WTC11 (cell line): Measurements from ENCODE around the gene ZNF514. TPM values are rescaled to one million over a fixed set of nuclear protein-coding genes. Genes with fewer than 3 reads are reported as not detected.

Experiments
- ATAC-seq: fragments of 200-7000 bp; cut with Tn5 transposase; 2 replicates; pipeline ENCODE4 v1.10.0; 2021; ENCODE audit warnings: mild to moderate bottlenecking, moderate library complexity
- CTCF ChIA-PET: fragments of 300-600 bp; sonication (Branson Sonifier 250); formaldehyde crosslinking; loops from one replicate; lab custom pipeline; 2021; ENCODE audit warnings: antibody characterized with exemption; lab: Charles Lee
- POLR2A ChIA-PET: fragments of 350-600 bp; sonication (Branson Sonifier 250); formaldehyde crosslinking; loops from one replicate; lab custom pipeline; 2021; ENCODE audit warnings: antibody characterized with exemption; lab: Charles Lee
- DNase-seq: peaks from one replicate; pipeline ENCODE4 v3.0.0; 2021; ENCODE audit warnings: low spot score
- H3K27ac Mint-ChIP-seq: 2 replicates; pipeline ENCODE4 v1.8.0; 2021; ENCODE audit warnings: mixed read lengths
- H3K27me3 Mint-ChIP-seq: 2 replicates; pipeline ENCODE4 v1.8.0; 2021; ENCODE audit warnings: low read depth, mild to moderate bottlenecking, moderate library complexity, mixed read lengths
- H3K36me3 Mint-ChIP-seq: 2 replicates; pipeline ENCODE4 v1.8.0; 2021; ENCODE audit warnings: mixed read lengths
- H3K4me1 Mint-ChIP-seq: 2 replicates; pipeline ENCODE4 v1.8.0; 2022; ENCODE audit warnings: mixed read lengths
- H3K4me3 Mint-ChIP-seq: 2 replicates; pipeline ENCODE4 v1.8.0; 2021; ENCODE audit warnings: mild to moderate bottlenecking, moderate library complexity, mixed read lengths
- H3K9me3 Mint-ChIP-seq: 2 replicates; pipeline ENCODE4 v1.8.0; 2021; ENCODE audit warnings: mixed read lengths
- CBFB ChIP-seq: sonication (generic); formaldehyde crosslinking; IDR thresholded peaks from 2 replicates; pipeline ENCODE4 v1.8.1; 2022; ENCODE audit warnings: mild to moderate bottlenecking, low read depth, missing genetic modification reagents
- ETV6 ChIP-seq: sonication (generic); formaldehyde crosslinking; IDR thresholded peaks from 2 replicates; pipeline ENCODE4 v1.8.1; 2022; ENCODE audit warnings: mild to moderate bottlenecking, missing genetic modification reagents
- FOXJ3 ChIP-seq: sonication (generic); formaldehyde crosslinking; IDR thresholded peaks from 2 replicates; pipeline ENCODE4 v1.9.0; 2021; ENCODE audit warnings: missing genetic modification reagents, mild to moderate bottlenecking, borderline replicate concordance
- FOXP1 ChIP-seq: sonication (generic); formaldehyde crosslinking; IDR thresholded peaks from 2 replicates; pipeline ENCODE4 v1.8.0; 2022; ENCODE audit warnings: missing genetic modification reagents, mild to moderate bottlenecking, moderate library complexity, borderline replicate concordance
- GABPB1 ChIP-seq: sonication (generic); formaldehyde crosslinking; IDR thresholded peaks from 2 replicates; pipeline ENCODE4 v1.8.1; 2023; ENCODE audit warnings: mild to moderate bottlenecking, missing genetic modification reagents
- HMGA2 ChIP-seq: fragments of 250-450 bp; sonication (Bioruptor Pico); IDR thresholded peaks from 2 replicates; pipeline ENCODE4 v1.4.0; 2021; ENCODE audit warnings: mild to moderate bottlenecking, moderate library complexity
- JAZF1 ChIP-seq: fragments of 250-450 bp; sonication (Bioruptor Pico); IDR thresholded peaks from 2 replicates; pipeline ENCODE4 v1.9.0; 2021; ENCODE audit warnings: moderate library complexity, mild to moderate bottlenecking, inconsistent platforms
- MYBL2 ChIP-seq: sonication (generic); formaldehyde crosslinking; IDR thresholded peaks from 2 replicates; pipeline ENCODE4 v1.8.1; 2023; ENCODE audit warnings: mild to moderate bottlenecking, moderate library complexity, missing genetic modification reagents
- NFATC4 ChIP-seq: fragments of 250-450 bp; sonication (Bioruptor Pico); IDR thresholded peaks from 2 replicates; pipeline ENCODE4 v1.9.0; 2021; ENCODE audit warnings: mild to moderate bottlenecking
- NR1H2 ChIP-seq: sonication (generic); formaldehyde crosslinking; IDR thresholded peaks from 2 replicates; pipeline ENCODE4 v1.9.0; 2021; ENCODE audit warnings: mild to moderate bottlenecking, moderate library complexity, missing genetic modification reagents
- NR2C2 ChIP-seq: sonication (generic); formaldehyde crosslinking; IDR thresholded peaks from 2 replicates; pipeline ENCODE4 v1.8.0; 2022; ENCODE audit warnings: mild to moderate bottlenecking, missing genetic modification reagents
- OVOL2 ChIP-seq: fragments of 250-450 bp; sonication (Bioruptor Pico); IDR thresholded peaks from 2 replicates; pipeline ENCODE4 v1.9.0; 2021; ENCODE audit warnings: mild to moderate bottlenecking, borderline replicate concordance
- RELA ChIP-seq: sonication (generic); formaldehyde crosslinking; IDR thresholded peaks from 2 replicates; pipeline ENCODE4 v1.8.1; 2022; ENCODE audit warnings: missing genetic modification reagents, mild to moderate bottlenecking, borderline replicate concordance
- SP1 ChIP-seq: sonication (generic); formaldehyde crosslinking; conservative IDR thresholded peaks from 2 replicates; pipeline ENCODE4 v1.8.1; 2022; ENCODE audit warnings: missing genetic modification reagents
- TEAD4 ChIP-seq: sonication (generic); formaldehyde crosslinking; IDR thresholded peaks from 2 replicates; pipeline ENCODE4 v1.8.0; 2022; ENCODE audit warnings: mild to moderate bottlenecking, missing genetic modification reagents
- ZNF138 ChIP-seq: sonication (generic); formaldehyde crosslinking; conservative IDR thresholded peaks from 2 replicates; pipeline ENCODE4 v1.8.1; 2022; ENCODE audit warnings: mild to moderate bottlenecking, moderate library complexity, missing genetic modification reagents
- ZNF317 ChIP-seq: sonication (generic); formaldehyde crosslinking; IDR thresholded peaks from 2 replicates; pipeline ENCODE4 v1.8.1; 2023; ENCODE audit warnings: low read depth, mild to moderate bottlenecking, moderate library complexity, missing genetic modification reagents, borderline replicate concordance
- total RNA-seq: library from RNA; stranded (reverse); gene quantifications from 3 replicates; pipeline ENCODE4 v1.2.3, GENCODE V29; 2021
- TF ChIP-seq, protein P1 (sequence below): sonication (generic); formaldehyde crosslinking; IDR thresholded peaks from 2 replicates; pipeline ENCODE4 v1.8.1; 2022; ENCODE audit warnings: low read depth, mild to moderate bottlenecking, moderate library complexity, missing genetic modification reagents, borderline replicate concordance
- TF ChIP-seq, protein P2 (sequence below): sonication (generic); formaldehyde crosslinking; conservative IDR thresholded peaks from 2 replicates; pipeline ENCODE4 v1.8.1; 2023; ENCODE audit warnings: mild to moderate bottlenecking, low read depth, missing genetic modification reagents, moderate library complexity
- TF ChIP-seq, protein P3 (sequence below): sonication (generic); formaldehyde crosslinking; IDR thresholded peaks from 2 replicates; pipeline ENCODE4 v1.8.0; 2022; ENCODE audit warnings: mild to moderate bottlenecking, missing genetic modification reagents
- TF ChIP-seq, protein P4 (sequence below): sonication (generic); formaldehyde crosslinking; IDR thresholded peaks from 2 replicates; pipeline ENCODE4 v1.8.1; 2023; ENCODE audit warnings: mild to moderate bottlenecking, missing genetic modification reagents, borderline replicate concordance
- TF ChIP-seq, protein P5 (sequence below): sonication (generic); formaldehyde crosslinking; IDR thresholded peaks from 2 replicates; pipeline ENCODE4 v1.8.1; 2022; ENCODE audit warnings: mild to moderate bottlenecking, moderate library complexity, missing genetic modification reagents
- TF ChIP-seq, protein P6 (sequence below): sonication (generic); formaldehyde crosslinking; IDR thresholded peaks from 2 replicates; pipeline ENCODE4 v1.8.0; 2023; ENCODE audit warnings: missing genetic modification reagents

The ZNF514 gene
- total RNA-seq, 1 experiment from 2014 or later = 19.3 TPM

DNA sequence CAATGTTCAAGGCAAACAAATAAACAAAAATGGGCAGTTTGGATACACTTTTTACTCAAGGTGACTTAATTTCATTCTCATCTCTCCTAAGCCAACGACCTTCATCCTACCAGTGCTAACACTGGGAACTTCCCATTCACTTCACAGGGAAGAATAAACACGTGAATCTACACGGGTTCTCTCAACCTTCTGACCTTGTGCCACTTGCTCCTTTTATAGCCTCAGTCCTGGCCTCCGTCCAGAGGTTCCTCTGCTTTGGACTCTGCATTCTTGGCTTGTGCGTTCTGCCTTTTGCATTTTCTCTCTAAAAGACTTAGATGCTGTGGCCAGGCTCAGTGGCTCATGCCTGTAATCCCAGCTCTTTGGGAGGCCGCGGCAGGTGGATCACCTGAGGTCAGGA lies 19.8 kb upstream of the ZNF514 start (continued):
- TF ChIP-seq CBFB (CRISPR knock-in tag) (no peak), FOXP1 (no peak)
- TF ChIP-seq, protein P1, sequence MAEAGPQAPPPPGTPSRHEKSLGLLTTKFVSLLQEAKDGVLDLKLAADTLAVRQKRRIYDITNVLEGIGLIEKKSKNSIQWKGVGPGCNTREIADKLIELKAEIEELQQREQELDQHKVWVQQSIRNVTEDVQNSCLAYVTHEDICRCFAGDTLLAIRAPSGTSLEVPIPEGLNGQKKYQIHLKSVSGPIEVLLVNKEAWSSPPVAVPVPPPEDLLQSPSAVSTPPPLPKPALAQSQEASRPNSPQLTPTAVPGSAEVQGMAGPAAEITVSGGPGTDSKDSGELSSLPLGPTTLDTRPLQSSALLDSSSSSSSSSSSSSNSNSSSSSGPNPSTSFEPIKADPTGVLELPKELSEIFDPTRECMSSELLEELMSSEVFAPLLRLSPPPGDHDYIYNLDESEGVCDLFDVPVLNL (CRISPR knock-in tag) = no peak

DNA sequence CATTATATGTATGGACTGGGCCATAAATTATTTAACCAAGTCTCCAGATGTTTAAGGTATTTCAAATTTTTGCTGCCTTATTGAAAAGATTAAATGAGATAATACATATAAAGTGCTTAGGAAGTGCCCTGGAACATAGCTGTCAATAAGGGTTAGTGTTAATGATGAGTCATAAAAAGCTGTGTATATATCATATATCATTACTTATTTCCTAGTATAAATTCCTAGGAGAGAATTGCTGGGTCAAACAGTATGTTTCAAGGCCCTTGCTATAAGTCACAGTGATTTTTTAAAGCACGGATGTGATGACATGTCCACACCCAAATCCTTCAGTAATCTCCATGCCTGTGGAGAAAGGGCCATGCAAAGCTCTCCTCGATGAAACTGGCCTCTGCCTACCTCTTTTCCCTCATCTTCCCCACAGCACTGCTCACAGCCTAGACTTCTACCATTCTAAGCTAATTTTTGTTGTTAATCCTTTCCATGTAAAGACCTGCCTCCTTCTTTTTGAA lies 14.4 kb upstream of the ZNF514 start:
- DNase-seq (no peak), ATAC-seq (no peak)
- ChIA-PET CTCF (no interaction called here), POLR2A (no interaction called here)
- Mint-ChIP-seq H3K36me3 (no peaks in the 10 kb centered on the region), H3K4me3 (no peak overlapping the region), H3K27me3 (no peaks in the 10 kb centered on the region), H3K4me1 (no peaks in the 10 kb centered on the region), H3K27ac (no peak overlapping the region), H3K9me3 (no peaks in the 10 kb centered on the region)
- TF ChIP-seq HMGA2 (CRISPR knock-in tag) (no peak), MYBL2 (CRISPR knock-in tag) (no peak), NFATC4 (CRISPR knock-in tag) (no peak), ZNF317 (CRISPR knock-in tag) (no peak), ETV6 (CRISPR knock-in tag) (no peak), SP1 (no peak), OVOL2 (CRISPR knock-in tag) (no peak), RELA (no peak)
- TF ChIP-seq, protein P2, sequence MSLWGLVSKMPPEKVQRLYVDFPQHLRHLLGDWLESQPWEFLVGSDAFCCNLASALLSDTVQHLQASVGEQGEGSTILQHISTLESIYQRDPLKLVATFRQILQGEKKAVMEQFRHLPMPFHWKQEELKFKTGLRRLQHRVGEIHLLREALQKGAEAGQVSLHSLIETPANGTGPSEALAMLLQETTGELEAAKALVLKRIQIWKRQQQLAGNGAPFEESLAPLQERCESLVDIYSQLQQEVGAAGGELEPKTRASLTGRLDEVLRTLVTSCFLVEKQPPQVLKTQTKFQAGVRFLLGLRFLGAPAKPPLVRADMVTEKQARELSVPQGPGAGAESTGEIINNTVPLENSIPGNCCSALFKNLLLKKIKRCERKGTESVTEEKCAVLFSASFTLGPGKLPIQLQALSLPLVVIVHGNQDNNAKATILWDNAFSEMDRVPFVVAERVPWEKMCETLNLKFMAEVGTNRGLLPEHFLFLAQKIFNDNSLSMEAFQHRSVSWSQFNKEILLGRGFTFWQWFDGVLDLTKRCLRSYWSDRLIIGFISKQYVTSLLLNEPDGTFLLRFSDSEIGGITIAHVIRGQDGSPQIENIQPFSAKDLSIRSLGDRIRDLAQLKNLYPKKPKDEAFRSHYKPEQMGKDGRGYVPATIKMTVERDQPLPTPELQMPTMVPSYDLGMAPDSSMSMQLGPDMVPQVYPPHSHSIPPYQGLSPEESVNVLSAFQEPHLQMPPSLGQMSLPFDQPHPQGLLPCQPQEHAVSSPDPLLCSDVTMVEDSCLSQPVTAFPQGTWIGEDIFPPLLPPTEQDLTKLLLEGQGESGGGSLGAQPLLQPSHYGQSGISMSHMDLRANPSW (CRISPR knock-in tag) = no peak
- TF ChIP-seq, protein P3, sequence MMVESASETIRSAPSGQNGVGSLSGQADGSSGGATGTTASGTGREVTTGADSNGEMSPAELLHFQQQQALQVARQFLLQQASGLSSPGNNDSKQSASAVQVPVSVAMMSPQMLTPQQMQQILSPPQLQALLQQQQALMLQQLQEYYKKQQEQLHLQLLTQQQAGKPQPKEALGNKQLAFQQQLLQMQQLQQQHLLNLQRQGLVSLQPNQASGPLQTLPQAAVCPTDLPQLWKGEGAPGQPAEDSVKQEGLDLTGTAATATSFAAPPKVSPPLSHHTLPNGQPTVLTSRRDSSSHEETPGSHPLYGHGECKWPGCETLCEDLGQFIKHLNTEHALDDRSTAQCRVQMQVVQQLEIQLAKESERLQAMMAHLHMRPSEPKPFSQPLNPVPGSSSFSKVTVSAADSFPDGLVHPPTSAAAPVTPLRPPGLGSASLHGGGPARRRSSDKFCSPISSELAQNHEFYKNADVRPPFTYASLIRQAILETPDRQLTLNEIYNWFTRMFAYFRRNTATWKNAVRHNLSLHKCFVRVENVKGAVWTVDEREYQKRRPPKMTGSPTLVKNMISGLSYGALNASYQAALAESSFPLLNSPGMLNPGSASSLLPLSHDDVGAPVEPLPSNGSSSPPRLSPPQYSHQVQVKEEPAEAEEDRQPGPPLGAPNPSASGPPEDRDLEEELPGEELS (CRISPR knock-in tag) = no peak
- TF ChIP-seq, protein P4, sequence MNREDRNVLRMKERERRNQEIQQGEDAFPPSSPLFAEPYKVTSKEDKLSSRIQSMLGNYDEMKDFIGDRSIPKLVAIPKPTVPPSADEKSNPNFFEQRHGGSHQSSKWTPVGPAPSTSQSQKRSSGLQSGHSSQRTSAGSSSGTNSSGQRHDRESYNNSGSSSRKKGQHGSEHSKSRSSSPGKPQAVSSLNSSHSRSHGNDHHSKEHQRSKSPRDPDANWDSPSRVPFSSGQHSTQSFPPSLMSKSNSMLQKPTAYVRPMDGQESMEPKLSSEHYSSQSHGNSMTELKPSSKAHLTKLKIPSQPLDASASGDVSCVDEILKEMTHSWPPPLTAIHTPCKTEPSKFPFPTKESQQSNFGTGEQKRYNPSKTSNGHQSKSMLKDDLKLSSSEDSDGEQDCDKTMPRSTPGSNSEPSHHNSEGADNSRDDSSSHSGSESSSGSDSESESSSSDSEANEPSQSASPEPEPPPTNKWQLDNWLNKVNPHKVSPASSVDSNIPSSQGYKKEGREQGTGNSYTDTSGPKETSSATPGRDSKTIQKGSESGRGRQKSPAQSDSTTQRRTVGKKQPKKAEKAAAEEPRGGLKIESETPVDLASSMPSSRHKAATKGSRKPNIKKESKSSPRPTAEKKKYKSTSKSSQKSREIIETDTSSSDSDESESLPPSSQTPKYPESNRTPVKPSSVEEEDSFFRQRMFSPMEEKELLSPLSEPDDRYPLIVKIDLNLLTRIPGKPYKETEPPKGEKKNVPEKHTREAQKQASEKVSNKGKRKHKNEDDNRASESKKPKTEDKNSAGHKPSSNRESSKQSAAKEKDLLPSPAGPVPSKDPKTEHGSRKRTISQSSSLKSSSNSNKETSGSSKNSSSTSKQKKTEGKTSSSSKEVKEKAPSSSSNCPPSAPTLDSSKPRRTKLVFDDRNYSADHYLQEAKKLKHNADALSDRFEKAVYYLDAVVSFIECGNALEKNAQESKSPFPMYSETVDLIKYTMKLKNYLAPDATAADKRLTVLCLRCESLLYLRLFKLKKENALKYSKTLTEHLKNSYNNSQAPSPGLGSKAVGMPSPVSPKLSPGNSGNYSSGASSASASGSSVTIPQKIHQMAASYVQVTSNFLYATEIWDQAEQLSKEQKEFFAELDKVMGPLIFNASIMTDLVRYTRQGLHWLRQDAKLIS = no peak

DNA sequence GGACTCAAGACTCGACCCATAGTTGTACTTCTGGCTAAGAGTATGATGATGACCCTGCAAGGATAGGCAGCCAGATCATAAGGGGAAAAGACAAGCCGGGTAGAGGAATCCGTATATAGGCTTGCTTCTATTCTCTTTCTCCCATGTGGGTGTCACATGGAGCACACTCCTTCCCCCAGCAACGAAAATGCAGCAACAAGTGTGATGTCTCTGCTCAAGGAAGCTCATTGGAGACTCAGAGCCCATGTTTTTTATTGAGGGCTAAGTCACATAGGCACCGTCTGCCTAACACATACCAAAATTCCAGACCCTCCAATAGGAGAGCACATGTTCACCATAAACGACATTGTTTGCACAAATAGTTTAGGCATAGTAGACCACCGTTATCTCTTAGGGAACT lies 12.3 kb upstream of the ZNF514 start:
- H3K27me3 Mint-ChIP-seq = no peaks in the 10 kb centered on the region
- no peaks in the 10 kb centered on the region for H3K4me1 Mint-ChIP-seq
- ChIA-PET CTCF (no interaction called here), POLR2A (no interaction called here)
- H3K27ac Mint-ChIP-seq = no peak overlapping the region
- no peaks in the 10 kb centered on the region for H3K9me3 Mint-ChIP-seq
- ATAC-seq = no peak
- no peak overlapping the region for H3K4me3 Mint-ChIP-seq
- no peaks in the 10 kb centered on the region for H3K36me3 Mint-ChIP-seq
- TF ChIP-seq GABPB1 (CRISPR knock-in tag) = no peak
- no peak for TF ChIP-seq MYBL2 (CRISPR knock-in tag)
- no peak for TF ChIP-seq TEAD4
- no peak for TF ChIP-seq ZNF138 (CRISPR knock-in tag)
- no peak for TF ChIP-seq FOXJ3
- no peak for TF ChIP-seq NR2C2 (CRISPR knock-in tag)
- no peak for TF ChIP-seq JAZF1 (CRISPR knock-in tag)
- no peak for TF ChIP-seq NFATC4 (CRISPR knock-in tag)
- no peak for TF ChIP-seq NR1H2 (CRISPR knock-in tag)
- TF ChIP-seq, protein P5, sequence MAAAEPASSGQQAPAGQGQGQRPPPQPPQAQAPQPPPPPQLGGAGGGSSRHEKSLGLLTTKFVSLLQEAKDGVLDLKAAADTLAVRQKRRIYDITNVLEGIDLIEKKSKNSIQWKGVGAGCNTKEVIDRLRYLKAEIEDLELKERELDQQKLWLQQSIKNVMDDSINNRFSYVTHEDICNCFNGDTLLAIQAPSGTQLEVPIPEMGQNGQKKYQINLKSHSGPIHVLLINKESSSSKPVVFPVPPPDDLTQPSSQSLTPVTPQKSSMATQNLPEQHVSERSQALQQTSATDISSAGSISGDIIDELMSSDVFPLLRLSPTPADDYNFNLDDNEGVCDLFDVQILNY (CRISPR knock-in tag) = no peak
- TF ChIP-seq, protein P6, sequence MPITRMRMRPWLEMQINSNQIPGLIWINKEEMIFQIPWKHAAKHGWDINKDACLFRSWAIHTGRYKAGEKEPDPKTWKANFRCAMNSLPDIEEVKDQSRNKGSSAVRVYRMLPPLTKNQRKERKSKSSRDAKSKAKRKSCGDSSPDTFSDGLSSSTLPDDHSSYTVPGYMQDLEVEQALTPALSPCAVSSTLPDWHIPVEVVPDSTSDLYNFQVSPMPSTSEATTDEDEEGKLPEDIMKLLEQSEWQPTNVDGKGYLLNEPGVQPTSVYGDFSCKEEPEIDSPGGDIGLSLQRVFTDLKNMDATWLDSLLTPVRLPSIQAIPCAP (CRISPR knock-in tag) = no peak
- TF ChIP-seq, all 79 proteins: peak for 0
- DNase-seq = no peak
